Endothelial cell of coronary artery (primary cell): ENCODE results near the gene RNF187. TPM values are rescaled to one million over a fixed set of nuclear protein-coding genes. Genes with fewer than 3 reads are reported as not detected.

Experiments
- total RNA-seq: library from RNA; depleted of rRNA; stranded (reverse); fragments of >200 nt; gene quantifications from 2 replicates; pipeline ENCODE4 v1.2.3, GENCODE V29; 2014

RNF187 gene
- total RNA-seq = 40.8 and 70.3 TPM in 2 replicates

GRCh38 chr1:228487336-228488124 lies at the start of gene RNF187:
Gene RNF187, plus strand, starts transcription at chr1:228487382.

Other genes starting within 250 kb of the RNF187 start
- gene TRIM11, start 80.5 kb upstream of the RNF187 start, total RNA-seq = 13.4 and 17.5 TPM in 2 replicates
- gene TRIM17, start 70.5 kb upstream of the RNF187 start, total RNA-seq = not detected in 2 replicates
- gene RHOU, start 248.1 kb downstream of the RNF187 start, total RNA-seq = 0.27 and 0.94 TPM in 2 replicates